NCI-H1436 treated with DMSO at 0.1 percent for 48 hours (cell line): Measurements from ENCODE around the gene CNOT9.

ENCODE experiments used
- DNase-seq: peaks from one replicate; lab custom pipeline; 2025; lab: John Stamatoyannopoulos, UW

Gene CNOT9

DNA sequence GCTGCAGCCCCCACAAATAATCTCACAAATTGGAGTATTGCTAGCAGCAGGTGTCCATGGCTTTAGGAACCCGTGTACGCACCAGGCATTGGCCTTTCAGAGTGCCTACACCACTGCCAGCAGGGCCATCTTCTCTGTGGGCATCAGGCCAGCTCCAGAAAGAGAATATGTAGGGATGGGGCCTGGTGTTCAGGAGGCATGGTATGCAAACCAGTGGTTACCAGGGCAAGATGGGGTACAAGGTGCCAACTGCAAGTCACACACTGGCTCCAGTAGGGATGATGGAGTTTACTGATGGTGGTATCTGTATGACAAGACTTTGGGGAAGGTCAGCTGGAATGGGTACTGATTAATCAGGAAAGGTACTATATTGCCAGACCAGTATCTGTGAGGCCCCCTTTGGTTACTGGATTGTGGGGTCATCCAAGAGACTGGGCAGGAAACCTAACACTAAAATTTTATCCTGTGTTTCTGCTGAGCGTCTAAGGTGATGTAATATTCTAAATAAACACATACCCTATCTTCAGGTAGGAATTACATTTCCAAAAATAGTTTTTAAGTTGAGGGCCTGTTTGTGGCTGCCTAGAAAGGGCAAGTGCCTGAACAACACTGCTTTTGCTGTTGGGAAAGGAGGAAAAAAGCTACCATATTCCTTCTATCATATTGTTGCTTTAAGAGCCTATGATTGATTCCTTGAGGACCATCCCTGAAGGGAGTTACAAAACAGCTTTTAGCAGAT is 9.0 kb downstream of the CNOT9 start:
- DNase-seq: no peak

DNA sequence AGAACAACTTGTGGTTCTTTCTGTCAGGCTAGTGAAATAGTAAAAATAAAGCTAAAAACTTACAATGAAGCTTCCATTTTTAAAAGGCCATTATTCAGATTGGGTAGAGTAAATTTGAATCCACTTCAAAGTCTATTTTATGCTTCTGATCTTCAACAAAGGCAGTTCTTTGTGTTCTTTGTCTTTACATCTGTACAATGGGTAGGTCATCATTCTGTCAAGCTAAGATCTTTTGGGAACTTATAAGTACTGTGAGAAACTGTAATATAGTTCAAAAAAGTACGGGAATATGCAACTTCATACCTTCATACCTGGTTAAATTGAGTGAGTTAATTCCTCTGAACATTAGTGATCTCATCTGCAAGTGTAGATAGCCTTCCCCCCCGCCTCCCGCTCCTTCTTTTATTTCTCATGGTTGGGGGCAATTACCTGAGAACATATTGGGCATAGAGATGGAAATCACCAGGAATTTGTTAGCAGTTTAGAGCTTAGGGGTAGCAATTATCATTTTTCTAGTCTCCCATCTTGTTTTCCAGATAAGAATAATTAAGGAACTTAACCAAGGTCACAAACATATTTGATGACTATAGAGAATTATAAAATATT is 9.7 kb downstream of the CNOT9 start:
- no peak for DNase-seq

DNA sequence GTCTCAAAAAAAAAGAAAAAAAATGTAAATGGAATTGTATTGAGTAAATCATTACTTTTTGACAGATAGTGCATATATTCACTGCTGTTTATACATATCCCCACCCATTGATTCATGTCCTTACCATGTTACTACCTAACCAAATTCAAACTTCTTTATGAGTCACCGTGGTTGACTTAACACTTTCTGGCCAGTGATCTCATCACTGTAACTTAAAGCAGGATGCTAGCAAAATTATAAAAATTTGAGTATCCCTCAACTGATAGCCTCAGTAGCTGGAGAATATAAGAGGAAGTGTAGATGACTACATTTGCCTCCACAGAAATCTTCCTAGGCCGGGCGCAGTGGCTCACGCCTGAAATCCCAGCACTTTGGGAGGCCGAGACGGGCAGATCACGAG is 13.4 kb downstream of the CNOT9 start:
- DNase-seq: no peak

DNA sequence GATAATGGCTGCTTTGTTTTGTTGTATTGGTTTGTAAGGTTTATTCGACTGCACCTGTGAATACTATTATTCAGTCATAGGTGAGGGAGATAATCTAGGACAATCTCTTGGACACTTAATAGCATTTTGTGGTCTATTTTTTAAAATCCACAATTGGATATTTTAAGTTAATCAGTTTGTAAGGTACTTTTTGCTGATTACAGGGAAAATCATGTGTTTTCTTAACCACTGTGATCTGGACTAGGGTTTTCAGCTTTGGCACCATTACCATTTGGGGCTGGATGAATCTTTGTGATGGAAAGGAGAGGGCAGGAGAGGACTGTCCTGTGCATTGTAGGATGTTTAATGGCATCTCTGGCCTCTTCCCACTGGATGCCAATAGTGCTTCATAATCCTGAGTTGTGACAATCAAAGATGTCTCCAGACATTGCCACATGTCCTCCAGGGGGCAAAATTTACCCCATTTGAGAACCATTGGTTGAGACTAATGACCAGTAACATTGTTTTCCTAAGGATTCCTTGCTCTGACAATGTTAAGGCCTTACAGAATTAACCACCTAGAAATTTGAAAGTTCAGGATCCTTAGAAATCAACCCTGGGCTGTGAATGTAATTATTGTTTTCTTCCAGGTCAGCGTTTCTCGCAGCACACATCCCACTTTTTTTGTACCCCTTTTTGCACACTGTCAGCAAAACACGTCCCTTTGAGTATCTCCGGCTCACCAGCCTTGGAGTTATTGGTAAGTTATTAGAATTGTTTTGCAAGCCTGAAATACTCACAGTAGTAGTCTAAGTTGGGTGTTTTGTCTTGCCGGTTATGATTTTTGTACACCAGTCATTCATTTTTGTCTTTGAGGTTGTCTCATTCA is 15.6 kb downstream of the CNOT9 start:
- DNase-seq: no peak

DNA sequence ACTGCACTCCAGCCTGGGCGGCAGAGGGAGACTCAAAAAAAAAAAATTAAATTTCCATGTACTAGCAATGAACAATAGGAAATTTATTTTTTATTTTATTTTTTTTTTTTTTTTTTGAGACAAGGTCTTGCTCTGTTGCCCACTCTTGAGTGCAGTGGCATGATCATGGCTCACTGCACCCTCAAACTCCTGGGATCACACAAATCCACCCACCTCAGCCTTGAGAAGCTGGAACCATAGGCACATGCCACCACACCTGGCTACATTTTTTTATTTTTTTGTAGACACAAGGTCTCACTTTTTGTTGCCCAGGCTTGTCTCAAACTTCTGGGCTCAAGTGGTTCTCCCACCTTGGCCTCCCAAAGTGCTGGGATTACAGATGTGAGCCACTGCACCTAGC is 16.9 kb downstream of the CNOT9 start:
- DNase-seq: no peak

DNA sequence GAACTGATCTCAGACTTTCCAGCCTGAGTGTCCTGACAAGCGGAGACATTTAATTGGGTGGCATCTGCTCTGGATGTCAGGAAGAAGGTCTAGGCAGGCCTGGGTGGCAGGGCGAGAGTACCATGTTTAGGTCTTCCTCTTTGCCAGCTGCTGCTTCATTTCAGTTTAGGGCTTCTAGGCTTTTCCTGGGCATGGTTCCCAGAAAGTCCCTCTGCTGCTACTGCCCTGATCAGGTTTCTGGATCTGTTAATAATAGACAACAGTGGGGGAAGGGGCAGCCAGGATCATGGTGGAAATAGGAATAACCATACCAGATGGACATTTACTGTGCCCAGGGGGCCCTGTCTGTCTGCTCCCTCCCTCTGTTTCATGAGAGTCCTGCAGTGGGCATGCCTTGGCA is 36.8 kb downstream of the CNOT9 start:
- no peak for DNase-seq

DNA sequence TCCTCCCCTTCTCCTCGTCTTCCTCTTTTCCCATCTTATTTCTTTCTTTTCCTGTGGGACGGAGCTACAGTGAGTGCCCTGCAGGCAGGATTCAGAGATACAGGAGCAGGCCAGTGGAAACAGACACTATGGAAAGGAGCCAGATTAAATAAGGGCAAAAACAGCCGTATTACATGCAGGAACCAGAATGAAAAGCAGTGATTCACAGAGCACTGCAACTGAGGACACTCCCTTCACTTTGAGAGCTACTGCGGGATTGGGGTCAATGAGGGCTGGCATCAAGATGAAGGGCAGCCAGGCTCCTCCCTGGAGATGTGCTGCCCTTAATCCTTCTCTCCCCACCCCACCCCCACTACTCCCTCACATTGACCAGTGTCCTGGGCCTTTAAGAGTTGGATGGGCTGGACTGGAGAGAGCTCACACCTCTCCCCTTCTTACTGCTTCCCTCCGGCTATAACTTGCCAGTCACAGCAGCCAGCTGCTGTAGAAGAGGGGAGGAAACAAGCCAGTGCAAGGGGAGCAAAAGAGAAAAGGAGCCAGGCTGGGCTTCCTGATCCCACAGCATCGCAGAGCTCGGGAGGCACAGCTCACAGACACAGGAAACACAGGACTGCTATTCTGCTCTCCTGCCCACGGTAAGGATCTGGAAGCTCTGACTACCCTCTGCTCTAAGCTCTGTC is 38.9 kb downstream of the CNOT9 start, which contains the start of gene PLCD4:
Gene PLCD4 (plus strand): TSS at position 464 of the 680 bp plus-strand sequence. CDS start 7,841 bp downstream, outside the sequence.
- DNase-seq: no peak

DNA sequence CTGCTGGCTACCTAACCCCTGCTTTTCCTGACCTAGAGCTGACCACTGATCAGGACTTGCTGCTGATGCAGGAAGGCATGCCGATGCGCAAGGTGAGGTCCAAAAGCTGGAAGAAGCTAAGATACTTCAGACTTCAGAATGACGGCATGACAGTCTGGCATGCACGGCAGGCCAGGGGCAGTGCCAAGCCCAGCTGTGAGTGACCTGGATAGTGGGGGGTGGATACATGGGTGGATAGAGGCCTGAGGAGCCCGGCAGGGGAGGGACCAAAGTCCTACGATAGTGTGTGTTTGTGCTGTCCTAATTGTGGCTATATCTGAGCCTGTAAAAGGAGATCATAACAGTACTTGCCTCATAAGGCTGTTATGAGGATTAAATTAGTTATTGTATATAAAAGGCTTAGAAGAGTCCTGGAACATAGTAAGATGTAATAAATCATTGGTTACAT is 47.3 kb downstream of the CNOT9 start:
- DNase-seq: no peak

DNA sequence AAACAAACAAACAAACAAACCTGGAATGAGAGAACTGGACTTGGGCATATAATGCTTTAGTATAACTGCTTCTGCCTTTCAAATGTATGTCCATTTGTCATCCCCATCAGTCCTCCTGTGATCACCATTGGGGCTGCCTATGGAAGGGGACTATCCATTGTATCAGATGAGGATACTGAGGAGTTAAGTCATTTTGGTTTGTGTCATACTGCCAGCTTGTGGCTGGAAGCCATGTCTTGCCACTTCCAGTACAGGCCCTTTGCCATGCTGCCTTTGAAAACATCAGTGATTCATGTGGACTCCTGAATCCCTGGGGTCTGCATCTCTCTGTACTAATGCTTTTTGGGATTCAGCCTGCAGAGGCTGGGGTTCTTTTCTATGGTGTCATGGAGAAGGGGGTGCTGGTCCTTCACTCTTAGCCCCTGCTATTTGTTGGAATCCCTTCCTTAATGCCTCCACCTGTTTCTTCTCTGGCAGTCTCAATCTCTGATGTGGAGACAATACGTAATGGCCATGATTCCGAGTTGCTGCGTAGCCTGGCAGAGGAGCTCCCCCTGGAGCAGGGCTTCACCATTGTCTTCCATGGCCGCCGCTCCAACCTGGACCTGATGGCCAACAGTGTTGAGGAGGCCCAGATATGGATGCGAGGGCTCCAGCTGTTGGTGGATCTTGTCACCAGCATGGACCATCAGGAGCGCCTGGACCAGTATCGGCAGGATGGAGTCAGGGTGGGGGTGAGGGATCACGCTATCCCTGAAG is 49.6 kb downstream of the CNOT9 start:
- DNase-seq: no peak

DNA sequence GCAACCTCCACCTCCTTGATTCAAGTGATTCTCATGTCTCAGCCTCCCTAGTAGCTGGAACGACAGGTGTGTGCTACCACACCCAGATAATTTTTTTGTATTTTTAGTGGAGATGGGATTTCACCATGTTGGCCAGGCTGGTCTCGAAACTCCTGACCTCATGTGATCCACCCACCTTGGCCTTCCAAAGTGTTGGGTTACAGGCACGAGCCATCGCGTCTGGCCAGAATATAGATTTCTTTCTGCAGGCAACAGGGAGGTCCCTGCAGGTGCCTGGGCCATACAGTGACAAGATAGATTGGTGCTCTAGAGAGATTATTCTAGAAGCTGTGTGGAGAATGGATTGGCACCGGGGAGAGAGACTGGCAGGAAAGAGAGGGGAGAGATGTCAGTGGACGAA is 52.4 kb downstream of the CNOT9 start:
- DNase-seq: no peak

DNA sequence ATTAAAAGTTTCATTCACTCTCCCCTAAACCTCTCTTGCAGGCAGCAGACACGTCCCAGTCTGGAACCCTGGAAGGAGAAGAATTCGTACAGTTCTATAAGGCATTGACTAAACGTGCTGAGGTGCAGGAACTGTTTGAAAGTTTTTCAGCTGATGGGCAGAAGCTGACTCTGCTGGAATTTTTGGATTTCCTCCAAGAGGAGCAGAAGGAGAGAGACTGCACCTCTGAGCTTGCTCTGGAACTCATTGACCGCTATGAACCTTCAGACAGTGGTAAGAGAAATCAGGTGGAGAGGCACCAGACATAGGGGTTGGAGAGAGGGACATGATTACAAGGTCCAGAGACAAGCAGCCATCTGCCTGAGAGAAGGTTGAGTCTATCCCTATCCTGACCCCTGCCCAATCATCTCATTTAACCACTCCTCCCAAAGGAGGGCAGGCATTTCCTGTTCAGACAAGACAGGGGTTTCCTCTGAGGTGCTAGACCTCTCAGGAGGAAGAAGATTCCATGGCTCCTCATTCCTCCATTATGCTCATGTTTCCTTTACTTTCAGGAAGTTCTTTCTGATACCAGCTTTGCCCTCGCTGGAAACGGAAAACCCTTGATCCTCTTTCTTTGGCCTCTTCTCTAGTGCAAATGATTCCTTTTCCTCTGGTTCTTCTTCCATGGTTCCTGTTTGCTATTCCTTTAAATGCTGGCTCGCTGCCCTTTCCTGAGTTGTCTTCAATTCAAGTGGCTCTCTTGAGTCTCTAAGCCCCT is 54.1 kb downstream of the CNOT9 start:
- DNase-seq: no peak

DNA sequence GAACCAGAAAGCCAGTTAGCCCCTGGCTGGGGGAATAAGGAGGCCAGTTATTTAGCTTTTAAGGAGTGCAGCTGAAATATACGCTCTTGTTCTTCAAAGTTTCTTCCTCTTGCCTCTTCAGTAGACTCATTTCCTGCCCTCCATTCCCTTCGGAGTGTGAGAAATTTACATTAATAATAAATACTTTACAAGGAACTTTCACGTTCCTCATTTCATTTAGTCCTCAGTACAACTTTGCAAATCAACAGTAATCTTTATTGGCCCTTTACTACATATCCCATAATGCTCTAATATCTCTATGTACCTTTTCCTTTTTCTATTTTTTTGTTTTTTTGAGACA is 54.7 kb downstream of the CNOT9 start:
- no peak for DNase-seq

DNA sequence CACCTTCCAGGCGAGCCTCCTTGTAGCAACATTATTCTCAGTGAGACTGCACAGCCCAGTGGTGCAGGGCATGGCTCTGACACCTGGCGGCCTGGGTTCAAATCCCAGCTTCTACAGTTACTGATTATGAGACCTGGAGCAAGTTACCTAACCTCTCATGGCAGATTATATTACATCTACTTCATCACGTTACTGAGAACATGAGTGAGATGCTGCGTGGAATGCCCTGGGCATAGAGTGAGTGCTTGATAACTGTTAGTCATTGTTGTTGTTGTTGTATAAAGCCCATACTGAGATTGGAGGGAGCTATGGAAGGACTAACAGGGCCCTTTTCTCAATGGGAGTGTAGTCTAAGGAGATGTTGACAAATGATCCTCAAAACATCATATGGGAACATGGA is 57.7 kb downstream of the CNOT9 start:
- no peak for DNase-seq

DNA sequence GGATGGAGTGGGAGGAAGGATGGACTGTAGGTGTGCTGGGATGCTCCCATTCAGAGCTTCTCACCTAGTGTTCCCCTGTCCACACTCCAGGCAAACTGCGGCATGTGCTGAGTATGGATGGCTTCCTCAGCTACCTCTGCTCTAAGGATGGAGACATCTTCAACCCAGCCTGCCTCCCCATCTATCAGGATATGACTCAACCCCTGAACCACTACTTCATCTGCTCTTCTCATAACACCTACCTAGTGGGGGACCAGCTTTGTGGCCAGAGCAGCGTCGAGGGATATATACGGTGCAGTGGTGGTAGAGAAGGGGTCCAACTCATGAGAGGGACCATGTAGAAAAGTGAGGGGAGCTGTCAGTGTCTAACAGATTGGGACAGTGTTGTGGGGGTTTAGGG is 59.3 kb downstream of the CNOT9 start:
- no peak for DNase-seq

DNA sequence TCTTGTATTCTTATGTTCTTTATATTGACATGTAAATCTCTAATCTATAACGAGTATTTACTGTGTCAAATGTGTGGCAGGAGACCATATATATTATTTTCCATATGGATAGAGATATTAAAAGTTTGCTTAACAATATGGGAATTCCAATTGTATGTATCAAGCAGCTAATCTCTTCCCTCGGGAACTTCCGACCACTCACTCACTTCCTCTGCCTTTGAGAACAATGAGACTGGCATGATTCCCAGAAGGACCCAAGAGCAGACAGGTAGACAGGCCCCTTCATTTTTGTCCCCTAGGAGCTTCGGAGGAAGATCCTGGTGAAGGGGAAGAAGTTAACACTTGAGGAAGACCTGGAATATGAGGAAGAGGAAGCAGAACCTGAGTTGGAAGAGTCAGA is 63.2 kb downstream of the CNOT9 start:
- DNase-seq: no peak

DNA sequence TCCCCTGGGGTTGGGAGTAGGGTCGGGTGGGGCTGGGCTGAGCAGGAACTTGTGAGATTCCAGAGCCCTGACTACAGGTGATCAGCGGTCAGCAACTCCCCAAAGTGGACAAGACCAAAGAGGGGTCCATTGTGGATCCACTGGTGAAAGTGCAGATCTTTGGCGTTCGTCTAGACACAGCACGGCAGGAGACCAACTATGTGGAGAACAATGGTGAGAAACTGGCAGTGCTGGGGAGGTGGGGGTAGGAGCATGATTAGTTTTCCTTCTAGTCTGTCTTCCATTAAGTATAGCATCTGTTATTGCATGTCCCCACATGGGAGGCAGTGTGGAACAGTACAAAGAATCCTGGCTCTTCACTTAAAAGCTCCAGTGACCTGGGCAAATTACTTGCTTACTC is 67.1 kb downstream of the CNOT9 start:
- DNase-seq: no peak

DNA sequence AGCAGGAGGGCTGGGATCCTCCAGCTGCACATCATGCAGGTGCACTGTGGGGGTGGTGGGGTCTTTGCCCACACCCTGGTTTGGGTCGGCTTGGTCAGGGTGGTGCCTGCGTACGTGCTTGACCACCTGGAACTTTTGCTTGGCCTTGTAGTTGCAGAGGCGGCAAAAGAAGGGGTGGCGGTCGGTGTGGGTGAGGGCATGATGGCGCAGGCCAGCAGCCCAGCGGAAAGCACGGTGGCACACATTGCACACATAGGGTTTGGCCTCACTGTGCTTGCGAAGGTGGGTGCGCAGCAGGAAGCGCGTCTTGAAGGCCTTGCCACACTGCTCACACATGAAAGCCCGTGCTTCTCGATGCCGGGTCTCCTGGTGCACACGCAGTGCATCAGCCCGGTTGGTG is 69.7 kb downstream of the CNOT9 start:
- no peak for DNase-seq

DNA sequence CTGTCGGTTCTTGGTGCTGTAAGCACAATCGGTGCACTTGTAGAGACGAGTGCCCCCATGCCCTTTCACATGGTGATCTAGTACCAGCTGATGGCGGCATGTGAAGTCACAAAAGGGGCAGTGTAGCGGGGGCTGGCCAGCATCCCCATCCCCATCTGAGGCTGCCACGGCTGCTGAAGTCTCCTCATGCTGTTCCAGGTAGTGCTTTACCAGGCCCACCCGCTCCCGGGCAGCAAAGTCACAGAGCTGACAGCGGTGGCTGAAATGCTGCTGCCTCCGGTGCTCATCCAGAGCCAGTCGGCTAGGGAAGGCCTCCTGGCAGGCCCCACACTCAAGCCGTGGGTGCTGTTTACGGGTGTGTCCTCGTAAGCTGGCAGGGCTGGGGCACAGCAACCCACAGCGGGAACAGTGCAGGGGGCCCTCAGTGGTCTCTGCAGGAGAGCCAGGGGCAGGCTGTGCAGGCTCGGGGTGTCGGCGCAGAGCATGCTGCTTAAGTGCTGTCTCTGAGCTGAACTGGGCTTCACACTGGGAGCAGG is 73.5 kb downstream of the CNOT9 start:
- no peak for DNase-seq

DNA sequence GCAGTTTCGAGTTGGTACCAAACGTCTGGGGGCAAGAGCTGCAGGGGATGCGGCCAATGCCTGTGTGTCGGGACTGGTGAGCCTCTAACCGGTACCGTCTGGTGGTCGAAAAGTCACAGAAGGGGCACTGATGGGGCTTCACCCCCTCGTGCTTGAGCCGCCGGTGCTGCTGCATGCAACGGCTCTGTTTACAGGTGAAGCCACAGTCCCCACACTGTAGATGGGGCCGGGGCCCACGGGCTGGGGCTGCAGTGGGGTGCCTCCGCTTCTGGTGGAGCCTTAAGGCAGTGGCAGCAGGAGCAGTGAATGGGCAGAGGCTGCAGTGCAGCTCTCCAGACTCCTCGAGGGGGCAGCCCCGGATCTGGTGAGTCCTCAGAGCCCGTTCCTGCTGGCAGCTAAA is 74.1 kb downstream of the CNOT9 start:
- DNase-seq: no peak

DNA sequence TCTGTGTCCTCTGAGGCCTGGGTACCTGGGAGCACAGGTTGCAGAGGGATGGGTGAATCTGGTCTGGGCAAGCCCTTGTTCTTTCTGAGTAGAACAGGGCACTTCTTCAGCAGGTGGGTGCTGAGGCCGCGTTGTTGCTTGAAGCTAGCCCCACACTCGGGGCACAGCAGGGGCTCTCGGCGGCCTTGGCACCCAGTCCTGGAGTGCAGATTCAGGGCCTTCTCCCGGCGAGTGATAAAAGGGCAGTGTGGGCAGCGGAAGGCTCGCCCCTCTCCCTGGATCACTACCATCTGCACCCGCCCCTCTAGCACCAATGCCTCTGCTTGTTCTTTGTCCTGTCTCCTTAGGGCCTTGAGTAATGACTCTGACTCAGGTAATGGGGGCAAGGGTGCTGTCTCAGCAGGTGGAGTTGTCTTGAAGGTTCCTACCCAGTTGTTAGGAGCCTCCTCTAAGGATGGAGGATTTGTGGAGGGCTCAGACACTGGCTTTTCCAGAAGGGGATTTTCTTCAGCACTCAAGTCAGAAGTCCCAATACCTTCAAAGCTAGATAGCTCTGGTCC is 75.2 kb downstream of the CNOT9 start:
- no peak for DNase-seq
